Measurements from ENCODE around the gene HPS3. TPM values are rescaled to one million over a fixed set of nuclear protein-coding genes. Genes with fewer than 3 reads are reported as not detected.
A peak's percentile ranks its signal among the peaks of the same experiment; 100 is the strongest.

Gene HPS3
- total RNA-seq, 4 donors from 2014 or later = 28.2 to 40.4 (median 32.6) TPM

- no peaks in the 10 kb centered on the region for H3K9me3 ChIP-seq
- TF ChIP-seq CTCF (IDR thresholded peaks at IDR 0.05) = no peak
- TF ChIP-seq POLR2A (IDR thresholded peaks at IDR 0.05) = no peak
- DNase-seq = no peak
Measured at GRCh38 chr3:149122721-149123578, 6.5 kb upstream of the HPS3 start.

GRCh38 chr3:149128821-149129220 is 617 bp upstream of the HPS3 start:
- H3K27ac ChIP-seq = peak overlapping the region in 3 of 4 donors; percentile 86 to 94 (median 89)
- H3K36me3 ChIP-seq = no peaks in the 10 kb centered on the region

More at GRCh38 chr3:149122721-149123578, 6.5 kb upstream of the HPS3 start:
- H3K27me3 ChIP-seq = no peaks in the 10 kb centered on the region
- no peak overlapping the region for H3K27ac ChIP-seq
- H3K36me3 ChIP-seq = no peaks in the 10 kb centered on the region
- H3K4me3 ChIP-seq = no peak overlapping the region
- no peaks in the 10 kb centered on the region for H3K4me1 ChIP-seq

GRCh38 chr3:149131589-149131988 is 2.2 kb downstream of the HPS3 start:
- Histone ChIP-seq H3K27ac (peak overlapping the region in 3 of 4 donors; percentile 18 to 64 (median 43)), H3K4me1 (peaks cover 0 to 36% (median 5%) of the 10 kb centered on the region in 4 donors), H3K36me3 (no peaks in the 10 kb centered on the region), H3K9me3 (no peaks in the 10 kb centered on the region), H3K4me3 (peak overlapping the region in 2 of 4 donors; percentile 17 to 77), H3K27me3 (no peaks in the 10 kb centered on the region)
- DNase-seq = no peak
- TF ChIP-seq CTCF (IDR thresholded peaks at IDR 0.05) (no peak), POLR2A (IDR thresholded peaks at IDR 0.05) (no peak)

More at GRCh38 chr3:149128821-149129220, 617 bp upstream of the HPS3 start:
- Histone ChIP-seq H3K4me3 (peak overlapping the region; percentile 71 to 92 (median 80)), H3K27me3 (no peaks in the 10 kb centered on the region), H3K4me1 (peaks cover 0 to 19% (median 5%) of the 10 kb centered on the region in 4 donors), H3K9me3 (no peaks in the 10 kb centered on the region)
- TF ChIP-seq CTCF (IDR thresholded peaks at IDR 0.05) = no peak
- no peak for TF ChIP-seq POLR2A (IDR thresholded peaks at IDR 0.05)
- no peak for DNase-seq

- H3K4me3 ChIP-seq = no peak overlapping the region
- H3K27ac ChIP-seq = peak overlapping the region in 2 of 4 donors; percentile 34 to 61
- no peak for TF ChIP-seq POLR2A (IDR thresholded peaks at IDR 0.05)
- no peak for TF ChIP-seq CTCF (IDR thresholded peaks at IDR 0.05)
- H3K9me3 ChIP-seq = no peaks in the 10 kb centered on the region
- H3K36me3 ChIP-seq = no peaks in the 10 kb centered on the region
- peak in 1 of 3 donors; percentile 69 for DNase-seq
- no peaks in the 10 kb centered on the region for H3K27me3 ChIP-seq
- H3K4me1 ChIP-seq = peaks cover 0 to 36% (median 5%) of the 10 kb centered on the region in 4 donors
Measured at GRCh38 chr3:149134575-149134974, 5.1 kb downstream of the HPS3 start.

GRCh38 chr3:149142682-149143081 is 13.2 kb downstream of the HPS3 start:
- Histone ChIP-seq H3K4me3 (no peak overlapping the region), H3K36me3 (peaks cover 0 to 42% (median 0%) of the 10 kb centered on the region in 3 donors), H3K27ac (no peak overlapping the region), H3K9me3 (no peaks in the 10 kb centered on the region), H3K27me3 (no peaks in the 10 kb centered on the region), H3K4me1 (no peaks in the 10 kb centered on the region)
- TF ChIP-seq POLR2A (IDR thresholded peaks at IDR 0.05) (no peak), CTCF (IDR thresholded peaks at IDR 0.05) (no peak)
- DNase-seq = no peak

Data from Peyer's patch (tissue), 4 donors.